HG03196 (cell line): Measurements from ENCODE around the gene ID1.
"Not testable (repeated sequence)": the region's sequence is repeated elsewhere in the genome, so short reads cannot be mapped to it uniquely, and the experiment has no call there.

Experiments used
- ATAC-seq: cut with Tn5 transposase; IDR thresholded peaks from one replicate; pipeline ENCODE4 v1.9.1; 2021; ENCODE audit not compliant: unreplicated experiment

The ID1 gene

DNA sequence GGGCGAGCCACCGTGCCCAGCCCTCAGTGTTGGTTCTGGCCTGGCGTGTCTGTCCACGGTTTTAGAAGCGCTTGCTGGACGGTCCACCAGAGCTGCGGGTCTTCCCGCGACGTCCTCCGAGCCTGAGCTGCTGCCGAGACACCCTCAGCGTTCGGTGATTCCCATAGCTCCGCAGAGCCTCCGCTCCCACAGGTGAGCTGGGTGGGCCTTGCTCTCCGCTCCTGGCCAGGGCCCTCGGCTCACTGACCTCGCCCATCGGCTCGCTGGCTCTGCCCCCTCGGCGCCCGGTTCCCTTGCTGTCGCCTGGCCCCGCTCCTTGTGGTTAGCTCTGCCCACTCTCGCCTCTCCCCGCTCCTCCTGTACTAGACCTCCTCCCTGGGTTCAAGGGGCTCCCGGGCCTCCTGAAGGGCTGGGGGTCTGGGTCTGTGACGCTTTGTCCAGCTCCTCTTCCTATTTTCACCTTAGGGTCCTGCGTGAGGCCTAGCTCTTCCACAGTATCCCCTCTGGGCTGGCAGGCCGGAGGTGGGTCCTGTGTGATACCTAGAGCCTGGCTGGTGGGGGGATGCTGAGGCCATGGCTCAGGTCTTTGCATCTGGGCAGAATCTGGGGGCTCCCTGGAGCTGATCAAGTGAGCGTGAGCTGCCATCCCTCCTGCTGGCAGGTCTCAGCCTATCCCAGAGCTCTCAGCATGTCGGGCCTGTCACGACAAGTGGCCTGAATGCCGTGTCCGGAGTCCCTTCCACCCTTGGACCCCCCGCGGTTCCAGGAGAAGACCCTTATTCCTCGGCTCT, 27.7 kb downstream of the ID1 start:
- ATAC-seq, result no peak

DNA sequence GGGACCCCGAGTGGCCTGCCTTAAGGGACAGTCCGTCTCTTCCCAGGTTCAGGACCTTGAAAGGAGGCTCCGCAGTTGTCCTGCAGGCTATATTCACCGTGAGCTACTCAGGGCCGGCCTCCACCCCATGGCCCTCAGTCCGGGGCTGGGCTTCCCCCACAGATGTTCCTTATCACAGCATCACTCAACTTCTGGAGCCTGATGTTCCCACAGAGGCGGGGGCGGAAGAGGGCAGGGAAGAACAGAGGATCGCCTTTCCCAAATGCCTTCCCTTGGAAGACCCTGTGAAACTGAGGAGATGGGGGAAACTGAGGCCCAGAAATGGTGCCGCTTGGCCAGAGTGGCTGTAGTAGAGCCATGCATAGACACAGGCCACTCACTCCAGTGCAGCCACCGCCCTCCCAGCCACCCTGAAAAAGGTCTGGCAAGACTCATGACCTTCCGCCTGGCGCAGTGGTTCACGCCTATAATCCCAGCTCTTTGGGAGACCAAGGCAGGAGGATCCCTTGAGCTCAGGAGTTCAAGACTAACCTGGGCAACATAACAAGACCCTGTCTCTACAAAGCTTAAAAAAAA, 28.3 kb downstream of the ID1 start:
- no peak for ATAC-seq

DNA sequence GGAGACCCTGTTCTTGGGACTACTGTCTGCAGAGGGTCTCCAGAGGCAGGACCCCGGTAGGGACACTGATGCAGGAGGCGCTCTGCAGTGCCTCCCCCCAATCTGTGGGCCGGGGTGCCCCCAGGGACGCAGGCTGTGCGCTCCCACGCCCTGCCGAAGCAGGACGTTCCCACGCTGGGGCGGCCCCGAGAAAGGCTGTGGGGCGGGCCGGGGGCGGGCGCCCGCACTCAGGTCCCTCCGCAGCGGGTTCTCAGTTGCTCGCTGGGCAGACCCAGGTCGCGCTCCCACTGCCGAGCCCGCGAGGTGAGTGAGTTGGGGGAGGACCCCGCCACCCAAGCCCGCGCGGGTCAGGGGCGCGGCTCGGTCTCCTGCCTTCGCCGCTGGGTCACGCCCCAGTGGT, 32.6 kb downstream of the ID1 start, which contains the start of gene COX4I2:
Gene COX4I2 (plus strand): TSS at position 253 of the 400 bp plus-strand sequence. CDS start 1,106 bp downstream, outside the sequence.
- no peak for ATAC-seq

DNA sequence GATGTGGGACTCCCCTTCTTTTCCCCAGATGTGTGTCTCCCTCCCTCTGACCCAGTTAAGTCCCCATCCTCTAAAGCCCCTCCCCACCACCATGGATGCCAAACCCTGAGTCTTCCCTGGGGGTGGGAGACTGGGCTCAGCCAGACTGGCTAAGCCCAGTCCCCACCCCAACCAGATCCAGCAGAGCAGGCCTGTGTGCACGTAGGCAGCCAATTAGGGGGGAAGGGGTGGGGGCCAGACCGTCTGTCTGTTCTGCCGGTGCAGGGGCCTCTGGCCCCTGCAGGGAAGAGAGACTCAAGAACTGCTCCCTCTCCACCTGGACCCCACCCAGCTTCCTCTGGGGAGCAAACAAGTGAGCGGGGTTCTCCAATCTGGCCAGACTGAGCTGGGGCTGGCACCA, 33.2 kb downstream of the ID1 start:
- no peak for ATAC-seq

DNA sequence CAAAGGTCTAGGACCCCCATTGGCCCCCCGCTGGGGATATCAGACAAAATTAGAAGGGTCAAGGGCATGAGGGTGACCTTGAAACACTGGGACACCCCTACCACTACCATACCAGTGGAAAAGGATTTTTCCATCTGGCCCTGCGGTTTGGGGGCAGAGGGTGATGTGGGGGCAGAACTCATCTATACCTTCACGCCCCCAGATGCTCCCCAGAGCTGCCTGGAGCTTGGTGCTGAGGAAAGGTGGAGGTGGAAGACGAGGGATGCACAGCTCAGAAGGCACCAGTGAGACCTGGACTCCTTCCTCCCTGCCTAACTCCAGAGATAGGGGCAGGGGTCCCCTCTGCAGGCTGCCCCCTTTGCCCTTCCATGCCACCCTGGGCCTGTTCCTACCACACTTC, 33.7 kb downstream of the ID1 start:
- ATAC-seq, result no peak

DNA sequence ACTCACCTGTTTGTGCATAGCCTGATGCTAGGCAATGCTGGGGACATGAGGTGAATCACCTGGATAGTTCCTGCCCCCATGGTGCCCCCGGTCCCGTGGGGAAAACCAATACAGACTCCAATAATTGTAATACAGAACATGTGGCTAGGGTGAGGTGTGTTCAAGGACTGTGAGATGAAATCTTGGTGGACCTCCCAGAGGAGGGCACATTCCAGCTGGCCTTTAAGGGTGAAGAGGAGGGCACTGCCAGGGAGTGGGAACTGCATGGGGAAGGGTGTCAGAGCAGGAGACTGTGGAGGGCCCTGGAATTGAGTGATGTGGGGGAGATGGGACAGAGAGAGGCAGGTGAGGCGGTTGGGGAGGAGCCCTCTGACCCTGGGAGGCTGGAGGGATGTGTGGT, 35.2 kb downstream of the ID1 start:
- ATAC-seq, result no peak

DNA sequence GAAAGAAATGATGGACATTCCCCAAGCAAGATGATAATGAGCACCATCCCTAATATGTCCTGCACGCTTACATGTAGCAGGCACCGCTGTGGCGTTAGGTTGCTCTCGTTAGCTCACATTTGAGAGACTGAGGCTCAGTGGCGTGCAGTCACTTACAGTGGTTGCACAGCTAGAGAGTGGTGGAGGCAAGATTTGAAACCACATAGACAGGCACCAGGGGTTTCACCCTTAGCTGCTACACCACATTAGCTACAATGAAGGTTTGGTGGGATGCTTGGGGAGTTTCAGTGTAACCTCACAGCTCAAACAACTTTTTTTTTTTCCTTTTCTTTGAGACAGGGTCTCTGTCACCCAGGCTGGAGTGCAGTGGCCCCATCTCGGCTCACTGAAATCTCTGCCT, 36.3 kb downstream of the ID1 start:
- ATAC-seq, result no peak

DNA sequence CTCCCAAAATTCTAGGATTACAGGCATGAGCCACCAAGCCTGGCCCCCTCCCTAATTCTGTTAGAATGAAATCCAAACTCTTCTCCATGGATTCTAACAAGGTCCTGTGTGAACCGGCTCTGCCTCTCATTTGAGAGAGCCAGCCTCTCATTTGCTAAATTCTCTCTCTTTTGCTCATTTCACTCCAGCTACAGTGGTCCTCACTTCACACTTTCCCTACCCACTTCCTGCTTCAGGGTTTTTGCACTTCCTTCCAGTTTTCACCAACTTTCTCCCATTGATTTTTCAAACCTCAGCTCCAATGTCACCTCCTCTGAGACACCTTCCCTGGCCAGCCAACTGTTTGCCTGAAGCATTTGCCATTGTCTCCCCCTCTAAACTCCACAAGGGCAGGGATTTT, 37.7 kb downstream of the ID1 start:
- no peak for ATAC-seq

DNA sequence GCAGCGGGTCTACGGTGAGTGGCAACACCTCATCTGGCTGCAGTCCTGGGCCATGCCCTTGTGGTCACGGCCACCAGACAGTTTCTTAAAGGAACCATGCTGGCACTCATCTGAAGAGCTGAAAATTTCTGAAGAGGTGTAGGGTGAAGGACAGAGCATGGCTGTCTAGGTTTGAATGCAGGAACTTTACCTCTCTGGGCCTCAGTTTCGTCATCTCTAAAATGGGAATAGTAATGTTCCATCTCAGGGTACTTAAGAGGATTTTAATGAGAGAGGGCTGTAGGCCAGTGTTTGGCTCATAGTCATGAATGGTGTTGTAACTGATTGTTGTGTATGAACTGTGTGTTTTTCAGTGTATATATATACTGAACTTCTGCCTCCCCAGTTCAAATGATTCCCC, 38.4 kb downstream of the ID1 start:
- no peak for ATAC-seq

DNA sequence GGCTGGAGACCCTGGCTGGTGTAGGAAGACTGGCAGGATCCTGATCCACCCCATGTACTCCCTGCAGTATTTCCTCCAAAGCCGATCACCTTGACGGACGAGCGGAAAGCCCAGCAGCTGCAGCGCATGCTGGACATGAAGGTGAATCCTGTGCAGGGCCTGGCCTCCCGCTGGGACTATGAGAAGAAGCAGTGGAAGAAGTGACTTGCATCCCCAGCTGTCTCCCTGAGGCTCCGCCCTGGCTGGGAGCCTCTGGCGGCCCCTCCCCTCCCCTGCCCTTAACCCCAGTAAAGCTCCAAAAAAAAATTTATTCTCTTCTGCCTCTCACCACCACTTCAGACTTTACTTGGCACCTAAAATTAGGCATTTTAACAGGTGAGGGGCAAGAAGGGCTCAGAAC, 39.6 kb downstream of the ID1 start:
- ATAC-seq, result no peak

DNA sequence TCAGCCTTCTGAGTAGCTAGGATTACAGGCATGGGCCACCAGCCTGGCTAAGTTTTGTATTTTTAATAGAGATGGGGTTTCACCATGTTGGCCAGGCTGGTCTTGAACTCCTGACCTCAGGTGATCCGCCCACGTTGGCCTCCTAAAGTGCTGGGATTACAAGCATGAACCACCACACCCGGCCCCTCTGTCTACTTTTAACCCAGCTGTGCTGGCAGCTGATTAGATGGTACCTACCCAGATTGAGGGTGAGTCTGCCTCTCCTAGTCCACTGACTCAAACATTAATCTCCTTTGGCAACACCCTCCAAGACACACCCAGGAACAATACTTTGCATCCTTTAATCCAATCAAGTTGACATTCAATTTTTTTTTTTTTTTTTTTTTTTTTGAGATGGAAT, 43.0 kb downstream of the ID1 start:
- not testable (repeated sequence) for ATAC-seq

DNA sequence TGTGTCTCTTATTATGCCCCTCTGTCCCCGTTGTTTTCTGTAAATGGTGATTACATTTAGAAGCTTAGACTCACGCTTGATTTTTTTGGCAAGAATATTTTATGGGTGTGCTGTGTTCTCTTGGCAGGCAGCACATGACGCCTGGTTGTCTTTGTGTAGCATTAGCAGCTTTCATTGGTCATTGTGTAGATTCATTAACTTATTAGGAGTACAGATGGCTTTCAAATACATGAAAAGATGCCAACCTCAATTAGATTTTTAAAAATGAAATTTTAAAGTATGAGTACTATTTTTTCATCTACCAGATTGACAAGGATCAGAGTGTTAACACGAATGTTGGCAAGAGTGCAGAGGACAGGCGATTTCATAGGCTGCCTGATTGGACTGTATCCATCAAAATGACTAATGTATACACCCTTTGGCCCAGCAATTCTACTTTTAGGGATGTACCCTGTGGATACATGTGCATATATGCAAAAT, 47.9 kb downstream of the ID1 start:
- ATAC-seq, result no peak

DNA sequence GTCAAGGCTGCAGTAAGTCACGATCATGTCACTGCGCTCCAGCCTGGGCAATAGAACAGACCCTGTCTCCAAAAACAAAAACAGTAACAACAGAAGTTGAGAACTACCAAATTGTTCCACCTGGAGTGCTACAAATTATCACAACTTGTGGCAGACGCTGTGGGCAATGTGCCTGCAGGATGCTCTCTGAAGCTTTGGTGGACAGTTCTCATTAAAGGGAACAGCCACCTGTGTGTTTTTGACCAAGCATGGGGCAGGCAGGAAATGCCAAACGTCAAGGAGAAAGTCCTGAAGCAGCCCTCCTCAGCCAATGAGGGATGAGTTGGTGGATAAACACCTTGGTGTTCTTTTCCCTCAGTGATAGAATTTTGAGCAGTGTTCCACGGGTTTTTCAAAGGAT, 48.5 kb downstream of the ID1 start:
- ATAC-seq, result no peak

DNA sequence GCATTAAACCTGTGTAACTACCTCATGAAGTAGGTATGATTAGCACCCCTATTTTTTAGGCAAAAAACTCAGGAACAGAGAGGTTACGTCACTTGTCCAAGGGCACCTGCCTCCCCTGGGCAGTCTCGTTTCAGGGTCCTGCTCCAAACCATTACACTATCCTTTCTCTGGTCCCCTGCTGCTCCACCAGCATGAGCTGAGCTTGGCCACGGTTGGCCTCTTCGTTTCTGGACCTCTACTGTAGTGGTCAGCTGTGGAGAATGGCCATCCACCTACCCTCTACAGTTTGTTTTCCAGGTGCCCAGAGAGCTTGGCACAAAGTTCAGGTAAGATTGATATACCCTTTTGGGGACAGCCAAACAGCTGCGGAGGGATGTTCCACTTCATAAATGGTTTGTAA, 49.4 kb downstream of the ID1 start:
- no peak for ATAC-seq
